B cell (primary cell): ENCODE results near the gene SPINK2.

ENCODE experiments used
- EZH2 ChIP-seq: IDR thresholded peaks from 2 replicates; pipeline ENCODE4 v1.6.1; 2012; ENCODE audit warnings: borderline replicate concordance, low read depth, mild to moderate bottlenecking, moderate library complexity, low read length; ENCODE audit not compliant: insufficient read depth, poor library complexity, severe bottlenecking
- TF ChIP-seq, protein P1 (sequence below): fragments of 200-600 bp; IDR thresholded peaks from one replicate; pipeline ENCODE4 v1.8.0; 2022; ENCODE audit warnings: antibody characterized with exemption, mild to moderate bottlenecking

GRCh38 chr4:56768763-56769162 is 52.7 kb downstream of the SPINK2 start:
- TF ChIP-seq, protein P1, sequence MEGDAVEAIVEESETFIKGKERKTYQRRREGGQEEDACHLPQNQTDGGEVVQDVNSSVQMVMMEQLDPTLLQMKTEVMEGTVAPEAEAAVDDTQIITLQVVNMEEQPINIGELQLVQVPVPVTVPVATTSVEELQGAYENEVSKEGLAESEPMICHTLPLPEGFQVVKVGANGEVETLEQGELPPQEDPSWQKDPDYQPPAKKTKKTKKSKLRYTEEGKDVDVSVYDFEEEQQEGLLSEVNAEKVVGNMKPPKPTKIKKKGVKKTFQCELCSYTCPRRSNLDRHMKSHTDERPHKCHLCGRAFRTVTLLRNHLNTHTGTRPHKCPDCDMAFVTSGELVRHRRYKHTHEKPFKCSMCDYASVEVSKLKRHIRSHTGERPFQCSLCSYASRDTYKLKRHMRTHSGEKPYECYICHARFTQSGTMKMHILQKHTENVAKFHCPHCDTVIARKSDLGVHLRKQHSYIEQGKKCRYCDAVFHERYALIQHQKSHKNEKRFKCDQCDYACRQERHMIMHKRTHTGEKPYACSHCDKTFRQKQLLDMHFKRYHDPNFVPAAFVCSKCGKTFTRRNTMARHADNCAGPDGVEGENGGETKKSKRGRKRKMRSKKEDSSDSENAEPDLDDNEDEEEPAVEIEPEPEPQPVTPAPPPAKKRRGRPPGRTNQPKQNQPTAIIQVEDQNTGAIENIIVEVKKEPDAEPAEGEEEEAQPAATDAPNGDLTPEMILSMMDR, result no peak
- no peak for TF ChIP-seq EZH2
